Kidney epithelial cell (primary cell): ENCODE results near the gene TNF. TPM values are rescaled to one million over a fixed set of nuclear protein-coding genes. Genes with fewer than 3 reads are reported as not detected.
A peak's percentile ranks its signal among the peaks of the same experiment; 100 is the strongest.

Experiments
- DNase-seq: peaks from one replicate; pipeline ENCODE4 v3.0.0-alpha.2; 2010; ENCODE audit warnings: low read depth
- H3K27me3 ChIP-seq: 2 replicates; pipeline ENCODE4 v1.6.0; 2011; ENCODE audit warnings: low read length; ENCODE audit not compliant: control insufficient read depth, insufficient read depth
- H3K36me3 ChIP-seq: 2 replicates; pipeline ENCODE4 v1.5.1; 2011; ENCODE audit warnings: low read length; ENCODE audit not compliant: control insufficient read depth, insufficient read depth
- H3K4me3 ChIP-seq: 2 replicates; pipeline ENCODE4 v1.5.1; 2011; ENCODE audit warnings: low read depth, mild to moderate bottlenecking, control low read depth, low read length
- total RNA-seq: library from RNA; depleted of rRNA; stranded (reverse); fragments of >200 nt; gene quantifications from 2 replicates; pipeline ENCODE4 v1.2.3, GENCODE V29; 2015
- TF ChIP-seq, protein P1 (sequence below): IDR thresholded peaks from 2 replicates; pipeline ENCODE4 v1.5.1; 2011; ENCODE audit warnings: mild to moderate bottlenecking, moderate library complexity, low read length, control low read depth, inconsistent platforms; ENCODE audit not compliant: insufficient read depth, poor library complexity, severe bottlenecking

TNF gene
- total RNA-seq, 1 donor from 2014 or later: 18.6 TPM

DNA sequence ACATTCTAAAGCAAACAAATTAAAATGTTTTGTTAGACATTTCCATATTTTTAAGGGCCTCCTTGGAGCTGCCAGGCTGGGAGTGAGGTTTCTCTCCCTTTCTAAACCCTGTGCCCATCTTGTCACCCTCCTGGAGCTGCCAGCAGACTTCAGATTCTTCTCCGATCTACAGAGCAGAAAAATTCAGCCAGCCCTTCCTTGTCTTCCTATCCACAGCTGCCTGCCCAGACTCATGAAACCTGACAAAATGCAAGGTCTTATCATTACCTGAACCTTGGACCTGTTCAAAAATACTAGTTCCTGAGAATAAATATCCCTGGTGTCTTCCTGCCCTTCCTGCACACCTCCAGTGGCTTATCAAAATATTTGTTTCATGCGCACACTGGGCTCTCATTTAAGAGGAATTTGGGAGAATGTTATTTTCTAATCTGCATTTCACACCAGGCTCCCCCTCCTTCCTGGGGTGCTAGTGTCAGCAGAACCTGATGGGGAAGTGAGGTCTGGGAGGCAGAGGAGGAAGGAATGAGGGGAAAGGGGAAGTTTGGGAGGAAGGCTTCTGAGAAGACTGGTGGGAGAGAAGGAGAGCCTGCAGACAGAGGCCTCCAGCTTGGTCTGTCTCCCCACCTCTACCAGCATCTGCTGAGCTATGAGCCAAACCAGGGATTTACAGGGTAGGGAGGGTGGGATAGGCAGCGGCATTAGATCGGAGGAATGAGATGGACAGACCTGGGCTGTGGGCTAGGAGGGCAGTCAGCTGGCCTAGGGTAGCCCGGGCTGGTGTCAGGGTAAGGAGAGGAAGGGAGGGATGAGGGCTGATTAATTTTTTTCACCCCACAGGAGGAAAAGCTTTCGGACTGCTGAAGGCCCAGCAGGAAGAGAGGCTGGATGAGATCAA, 39.6 kb downstream of the TNF start, which contains the start of gene AIF1:
Gene AIF1 (plus strand): TSS at position 551 of the 895 bp plus-strand sequence. CDS start 96 bp downstream, at position 647.
- TF ChIP-seq, protein P1, sequence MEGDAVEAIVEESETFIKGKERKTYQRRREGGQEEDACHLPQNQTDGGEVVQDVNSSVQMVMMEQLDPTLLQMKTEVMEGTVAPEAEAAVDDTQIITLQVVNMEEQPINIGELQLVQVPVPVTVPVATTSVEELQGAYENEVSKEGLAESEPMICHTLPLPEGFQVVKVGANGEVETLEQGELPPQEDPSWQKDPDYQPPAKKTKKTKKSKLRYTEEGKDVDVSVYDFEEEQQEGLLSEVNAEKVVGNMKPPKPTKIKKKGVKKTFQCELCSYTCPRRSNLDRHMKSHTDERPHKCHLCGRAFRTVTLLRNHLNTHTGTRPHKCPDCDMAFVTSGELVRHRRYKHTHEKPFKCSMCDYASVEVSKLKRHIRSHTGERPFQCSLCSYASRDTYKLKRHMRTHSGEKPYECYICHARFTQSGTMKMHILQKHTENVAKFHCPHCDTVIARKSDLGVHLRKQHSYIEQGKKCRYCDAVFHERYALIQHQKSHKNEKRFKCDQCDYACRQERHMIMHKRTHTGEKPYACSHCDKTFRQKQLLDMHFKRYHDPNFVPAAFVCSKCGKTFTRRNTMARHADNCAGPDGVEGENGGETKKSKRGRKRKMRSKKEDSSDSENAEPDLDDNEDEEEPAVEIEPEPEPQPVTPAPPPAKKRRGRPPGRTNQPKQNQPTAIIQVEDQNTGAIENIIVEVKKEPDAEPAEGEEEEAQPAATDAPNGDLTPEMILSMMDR: no peak

DNA sequence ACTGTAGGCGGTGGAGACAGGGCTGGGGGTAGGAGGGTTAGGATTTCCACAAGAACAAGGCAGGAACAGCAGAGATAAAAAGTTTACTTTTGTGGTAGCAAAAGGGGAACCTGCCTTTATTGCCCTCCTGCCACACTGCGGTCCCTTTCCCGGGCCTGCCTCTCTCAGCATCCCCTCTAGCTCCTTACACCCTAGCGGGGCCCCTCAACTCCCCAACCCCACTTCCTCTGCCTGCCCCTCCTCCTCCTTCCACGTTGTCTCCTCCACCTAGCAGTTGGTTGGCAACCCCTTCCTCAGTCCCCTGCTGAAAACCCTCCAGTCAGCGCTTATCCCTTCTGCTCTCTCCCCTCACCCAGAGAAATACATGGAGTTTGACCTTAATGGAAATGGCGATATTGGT, 40.4 kb downstream of the TNF start:
- H3K27me3 ChIP-seq: no peaks in the 10 kb centered on the region
- TF ChIP-seq, protein P1: no peak
- H3K36me3 ChIP-seq: no peaks in the 10 kb centered on the region
- DNase-seq: no peak
- no peak overlapping the region for H3K4me3 ChIP-seq

More for the DNA sequence above, 39.6 kb downstream of the TNF start, which contains the start of gene AIF1:
- Histone ChIP-seq H3K4me3 (no peak within 1 kb of the TSS), H3K27me3 (no peaks in the 10 kb centered on the region), H3K36me3 (no peaks in the 10 kb centered on the region)
- DNase-seq: no peak

DNA sequence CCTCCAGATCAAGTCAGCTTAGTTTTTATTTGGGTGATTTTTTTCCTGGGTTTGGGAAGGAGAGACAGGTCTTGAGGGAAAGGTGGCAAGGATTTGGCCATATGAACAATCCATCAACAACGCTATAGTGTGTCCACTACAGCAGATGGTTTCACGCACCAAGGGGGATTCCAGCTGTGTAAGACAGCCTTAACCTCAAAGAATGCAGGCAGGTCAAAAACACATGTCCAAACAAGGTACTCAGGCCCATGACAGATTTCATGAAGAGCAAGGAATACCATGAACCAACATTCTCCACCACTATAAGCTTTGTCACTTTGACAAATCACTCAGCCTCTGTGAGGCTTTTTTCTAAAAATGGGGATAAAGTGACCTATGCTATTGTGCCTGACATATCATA, 41.6 kb downstream of the TNF start:
- Histone ChIP-seq H3K27me3 (no peaks in the 10 kb centered on the region), H3K4me3 (no peak overlapping the region), H3K36me3 (no peaks in the 10 kb centered on the region)
- DNase-seq: no peak
- TF ChIP-seq, protein P1: no peak

DNA sequence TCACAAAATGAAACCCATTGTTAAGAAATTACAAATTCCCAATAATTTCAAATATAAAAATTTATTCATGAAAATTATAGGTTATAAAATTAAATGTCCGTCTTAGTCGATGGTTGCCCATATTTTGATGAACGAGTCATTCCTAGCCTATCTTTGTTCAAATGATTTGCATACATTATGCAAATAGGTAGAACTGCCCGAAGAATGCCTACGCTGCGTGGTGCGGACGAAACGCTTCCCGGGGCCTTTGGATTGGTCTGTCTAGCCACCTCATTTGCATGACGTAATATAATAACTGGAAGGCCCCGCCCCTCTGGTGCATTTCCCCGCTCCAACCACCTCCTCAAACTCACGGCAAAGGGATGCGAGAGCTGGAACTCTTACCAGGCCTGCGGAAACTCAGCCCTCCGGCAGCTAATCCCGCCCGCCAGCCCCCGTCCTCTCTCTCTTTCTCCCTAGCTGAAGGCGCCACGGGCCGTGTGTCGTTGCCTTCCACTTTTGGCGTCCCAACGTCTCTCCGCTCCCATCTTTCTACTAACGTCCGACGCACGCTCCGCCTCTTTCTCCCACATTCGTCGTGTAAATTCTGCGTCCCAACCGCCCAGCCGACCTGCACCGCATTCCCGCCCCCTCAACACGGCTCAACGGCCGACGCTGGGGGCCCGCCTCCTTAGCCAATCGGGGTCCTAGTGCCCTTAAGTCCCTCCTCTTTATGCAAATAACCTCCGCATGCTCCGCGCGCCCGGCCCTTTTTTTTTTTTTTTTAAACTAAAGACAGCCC, 44.6 kb downstream of the TNF start:
- TF ChIP-seq, protein P1: no peak
- no peaks in the 10 kb centered on the region for H3K27me3 ChIP-seq
- H3K36me3 ChIP-seq: peaks cover 2% of the 10 kb centered on the region
- DNase-seq: peak; percentile 93
- H3K4me3 ChIP-seq: peak overlapping the region; percentile 84

DNA sequence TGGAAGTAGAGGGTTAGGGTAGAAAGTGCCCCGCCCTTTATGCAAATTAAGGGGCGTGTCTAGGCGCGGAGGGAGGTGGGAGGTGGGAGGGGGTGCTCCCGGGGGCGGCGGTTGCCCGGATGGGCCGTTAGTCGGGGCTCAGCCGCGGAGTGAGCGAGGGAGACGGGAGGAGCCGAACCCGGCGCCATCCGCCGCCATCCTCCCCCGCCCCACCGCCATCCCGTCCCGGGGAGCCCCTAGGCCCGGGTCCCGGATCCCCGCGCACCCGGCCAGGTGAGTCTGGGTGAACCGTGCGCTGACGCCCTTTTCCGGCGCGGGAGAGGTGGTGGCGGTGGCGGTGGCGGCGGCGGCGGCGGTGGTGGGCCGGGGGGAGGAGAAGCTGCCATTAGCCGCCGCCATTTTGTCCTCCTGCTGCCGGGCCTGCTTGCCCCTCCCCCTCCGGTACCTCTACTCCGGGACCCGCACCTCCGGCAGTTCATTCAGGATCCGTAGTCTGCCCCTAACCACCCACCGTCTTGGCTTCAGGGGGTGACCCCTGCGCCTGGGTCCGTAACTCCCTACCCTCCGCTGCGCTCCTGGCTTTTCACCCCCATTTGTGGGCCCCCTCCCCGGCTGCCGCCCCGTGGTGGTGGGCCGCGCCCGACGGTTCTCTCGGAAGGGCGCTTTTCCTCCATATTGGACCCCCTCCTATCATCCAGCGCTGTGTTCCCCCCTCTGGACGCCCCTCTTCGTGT, 45.4 kb downstream of the TNF start, which contains the start of gene PRRC2A:
Gene PRRC2A (plus strand): TSS at position 130 of the 734 bp plus-strand sequence. CDS start 2,075 bp downstream, outside the sequence.
- peaks cover 6% of the 10 kb centered on the region for H3K36me3 ChIP-seq
- no peaks in the 10 kb centered on the region for H3K27me3 ChIP-seq
- TF ChIP-seq, protein P1: no peak
- DNase-seq: no peak
- peak within 1 kb of the TSS; percentile 100 for H3K4me3 ChIP-seq
